ENCODE results near the gene CES2. TPM values are rescaled to one million over a fixed set of nuclear protein-coding genes. Genes with fewer than 3 reads are reported as not detected.
"Not testable (repeated sequence)": the region's sequence is repeated elsewhere in the genome, so short reads cannot be mapped to it uniquely, and the experiment has no call there.

CES2 gene
- total RNA-seq, 1 experiment from 2014 or later = 37.6 TPM

- TF ChIP-seq CTCF (conservative IDR thresholded peaks at IDR 0.05; ENCODE audit: low read depth, low read length) (no peak), EZH2 (IDR thresholded peaks at IDR 0.05; ENCODE audit: borderline replicate concordance, low read depth, low read length, poor library complexity, severe bottlenecking) (no peak)
- no peaks in the 10 kb centered on the region for H3K9me3 ChIP-seq (ENCODE audit: low read depth, low read length, poor library complexity, severe bottlenecking)
- no TSS peak for BruUV-seq (replicated peaks)
- H3K36me3 ChIP-seq (ENCODE audit: insufficient read depth, low read length, poor library complexity, severe bottlenecking) = peaks cover 38% of the 10 kb centered on the region
- H3K4me1 ChIP-seq (ENCODE audit: insufficient read depth, low read length, poor library complexity, severe bottlenecking) = no peaks in the 10 kb centered on the region
- CTCF ChIA-PET = interaction anchor here (0.6 to 0.7 kb wide), 2 partner anchors 217 to 227 kb away, joined by 3 to 4 read pairs; partner anchors contain the start of gene NOL3
- no peak overlapping the region for H3K27ac ChIP-seq (ENCODE audit: low read depth, low read length, poor library complexity, severe bottlenecking)
- H3K27me3 ChIP-seq (replicated peaks; ENCODE audit: insufficient read depth, low read depth, low read length, poor library complexity) = no peaks in the 10 kb centered on the region
- POLR2A ChIA-PET (ENCODE audit: low non-redundant PET) = no interaction called here
- intact Hi-C loops (cut with micrococcal nuclease; ENCODE audit: unreplicated experiment) = no loop called here
- DNase-seq (ENCODE audit: low spot score) = no peak
- no peak overlapping the region for H3K4me3 ChIP-seq (ENCODE audit: low read depth, low read length, poor library complexity, severe bottlenecking)
Observed at GRCh38 chr16:66943426-66944053, 8.2 kb downstream of the CES2 start.

GRCh38 chr16:66944054-66944441 lies 8.7 kb downstream of the CES2 start:
- ChIA-PET POLR2A (ENCODE audit: low non-redundant PET) (no interaction called here), CTCF (interaction anchor here (0.7 kb wide), 1 partner anchor 217 kb away, joined by 3 read pairs; no protein-coding TSS in a partner anchor)
- no peak overlapping the region for H3K4me3 ChIP-seq (ENCODE audit: low read depth, low read length, poor library complexity, severe bottlenecking)
- H3K27me3 ChIP-seq (replicated peaks; ENCODE audit: insufficient read depth, low read depth, low read length, poor library complexity) = no peaks in the 10 kb centered on the region
- H3K36me3 ChIP-seq (ENCODE audit: insufficient read depth, low read length, poor library complexity, severe bottlenecking) = peaks cover 37% of the 10 kb centered on the region
- H3K27ac ChIP-seq (ENCODE audit: low read depth, low read length, poor library complexity, severe bottlenecking) = no peak overlapping the region
- BruUV-seq (replicated peaks) = no TSS peak
- no peak for DNase-seq (ENCODE audit: low spot score)
- TF ChIP-seq EZH2 (IDR thresholded peaks at IDR 0.05; ENCODE audit: borderline replicate concordance, low read depth, low read length, poor library complexity, severe bottlenecking) = no peak
- no peak for TF ChIP-seq CTCF (conservative IDR thresholded peaks at IDR 0.05; ENCODE audit: low read depth, low read length)
- H3K9me3 ChIP-seq (ENCODE audit: low read depth, low read length, poor library complexity, severe bottlenecking) = no peaks in the 10 kb centered on the region
- no peaks in the 10 kb centered on the region for H3K4me1 ChIP-seq (ENCODE audit: insufficient read depth, low read length, poor library complexity, severe bottlenecking)
- intact Hi-C loops (cut with micrococcal nuclease; ENCODE audit: unreplicated experiment) = no loop called here

- BruUV-seq (replicated peaks); H3K4me3 ChIP-seq (ENCODE audit: low read depth, low read length, poor library complexity, severe bottlenecking); DNase-seq (ENCODE audit: low spot score); H3K27ac ChIP-seq (ENCODE audit: low read depth, low read length, poor library complexity, severe bottlenecking); POLR2A ChIA-PET (ENCODE audit: low non-redundant PET); CTCF ChIA-PET; H3K9me3 ChIP-seq (ENCODE audit: low read depth, low read length, poor library complexity, severe bottlenecking); H3K27me3 ChIP-seq (replicated peaks; ENCODE audit: insufficient read depth, low read depth, low read length, poor library complexity); H3K4me1 ChIP-seq (ENCODE audit: insufficient read depth, low read length, poor library complexity, severe bottlenecking): not testable (repeated sequence)
- intact Hi-C loops (cut with micrococcal nuclease; ENCODE audit: unreplicated experiment) = loop anchor here (5.0 kb wide), 1 partner anchor 48 kb away; no protein-coding TSS in a partner anchor
- H3K36me3 ChIP-seq (ENCODE audit: insufficient read depth, low read length, poor library complexity, severe bottlenecking) = peaks cover 33% of the 10 kb centered on the region
Observed at GRCh38 chr16:66944971-66945370, 9.7 kb downstream of the CES2 start.

GRCh38 chr16:66945939-66946338 lies 10.6 kb downstream of the CES2 start:
- Histone ChIP-seq H3K4me3 (ENCODE audit: low read depth, low read length, poor library complexity, severe bottlenecking) (no peak overlapping the region), H3K9me3 (ENCODE audit: low read depth, low read length, poor library complexity, severe bottlenecking) (no peaks in the 10 kb centered on the region), H3K36me3 (ENCODE audit: insufficient read depth, low read length, poor library complexity, severe bottlenecking) (peaks cover 24% of the 10 kb centered on the region), H3K4me1 (ENCODE audit: insufficient read depth, low read length, poor library complexity, severe bottlenecking) (no peaks in the 10 kb centered on the region), H3K27ac (ENCODE audit: low read depth, low read length, poor library complexity, severe bottlenecking) (no peak overlapping the region), H3K27me3 (replicated peaks; ENCODE audit: insufficient read depth, low read depth, low read length, poor library complexity) (no peaks in the 10 kb centered on the region)
- intact Hi-C loops (cut with micrococcal nuclease; ENCODE audit: unreplicated experiment) = loop anchor here (5.0 kb wide), 1 partner anchor 49 kb away; no protein-coding TSS in a partner anchor
- BruUV-seq (replicated peaks) = no TSS peak
- ChIA-PET CTCF (no interaction called here), POLR2A (ENCODE audit: low non-redundant PET) (no interaction called here)
- TF ChIP-seq EZH2 (IDR thresholded peaks at IDR 0.05; ENCODE audit: borderline replicate concordance, low read depth, low read length, poor library complexity, severe bottlenecking) (no peak), CTCF (conservative IDR thresholded peaks at IDR 0.05; ENCODE audit: low read depth, low read length) (no peak)
- no peak for DNase-seq (ENCODE audit: low spot score)

All from A673 (cell line).